KBM-7 (cell line): ENCODE data around the gene ZCCHC7.
"Not testable (repeated sequence)": the region's sequence is repeated elsewhere in the genome, so short reads cannot be mapped to it uniquely, and the experiment has no call there.

Experiments used
- DNase-seq: peaks from one replicate; pipeline ENCODE4 v3.0.0-alpha.2; 2015
- in situ Hi-C: fragments of 300-500 bp; cut with MboI; formaldehyde crosslinking; loops from 2 replicates; pipeline ENCODE4 v1.14.3; 2020; ENCODE audit warnings: low sequenced_read_pairs, low pct_unique_long_range_greater_than_20kb, mixed read lengths

ZCCHC7 gene

DNA sequence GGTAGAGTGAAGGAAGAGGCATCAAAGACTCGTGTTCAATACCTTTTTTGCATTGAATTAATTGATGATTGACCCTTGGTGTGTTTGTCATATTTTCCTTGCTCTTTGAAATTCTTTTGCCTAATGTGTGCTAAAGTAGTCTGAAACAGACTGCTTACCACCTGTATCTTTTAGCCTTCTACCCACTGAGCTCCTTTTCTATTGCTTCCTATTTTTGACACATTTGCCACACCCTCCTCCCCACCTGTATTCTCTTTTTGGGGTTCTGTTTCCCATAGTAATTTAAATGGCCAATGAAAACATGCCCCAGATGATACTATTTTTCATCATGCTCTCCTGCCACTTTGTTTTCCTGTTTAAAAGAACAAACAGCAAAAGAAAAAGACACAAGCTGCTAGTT lies 78.5 kb downstream of the ZCCHC7 start:
- in situ Hi-C loops = no loop called here
- DNase-seq = no peak

DNA sequence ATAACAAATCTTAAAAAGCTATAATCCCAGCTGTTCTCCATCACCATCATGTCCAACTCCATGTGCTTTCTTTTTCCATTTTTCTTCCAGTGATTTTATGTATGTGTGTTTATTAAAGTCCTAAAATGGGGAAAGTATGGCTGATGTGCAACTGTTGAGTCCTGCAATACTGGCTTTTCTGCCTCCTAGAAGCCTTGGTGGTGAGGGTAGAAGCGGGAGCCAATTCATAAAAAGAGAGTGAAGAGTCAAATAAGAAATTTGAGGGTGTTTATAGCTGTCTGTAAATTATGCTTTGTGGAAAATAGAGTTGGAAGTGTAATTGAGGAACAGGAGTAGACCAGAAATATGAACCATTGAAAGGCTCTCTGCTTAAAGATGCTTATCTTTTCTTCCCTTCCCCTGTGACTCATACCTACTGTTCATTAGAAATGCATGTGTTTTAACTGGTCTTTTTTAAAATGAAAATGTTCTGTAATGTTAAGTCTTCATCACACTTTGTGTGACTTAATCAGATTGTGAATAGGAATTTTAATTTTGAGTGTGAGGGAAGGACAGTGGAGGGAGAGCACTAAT lies 80.1 kb downstream of the ZCCHC7 start:
- peak; percentile 72 for DNase-seq
- in situ Hi-C loops = no loop called here

DNA sequence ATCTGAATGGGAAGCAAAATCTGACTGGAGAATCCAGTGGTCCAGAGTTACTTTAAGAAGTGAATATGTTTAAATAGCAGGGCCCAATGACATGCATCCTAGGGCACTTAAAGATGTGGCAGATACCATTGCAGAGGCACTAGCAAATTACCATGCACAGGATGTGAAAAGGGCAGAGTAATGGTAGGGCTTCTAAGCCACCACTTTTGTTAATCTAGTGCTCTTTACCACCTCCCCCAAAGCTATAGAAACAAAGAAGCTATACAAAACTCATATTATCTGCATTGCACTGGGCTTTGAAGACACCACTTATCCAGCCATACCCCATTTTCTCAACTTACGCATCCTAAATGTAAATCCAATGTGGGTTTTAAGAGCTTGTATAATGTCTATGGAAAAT lies 81.2 kb downstream of the ZCCHC7 start:
- in situ Hi-C loops = no loop called here
- DNase-seq = no peak

DNA sequence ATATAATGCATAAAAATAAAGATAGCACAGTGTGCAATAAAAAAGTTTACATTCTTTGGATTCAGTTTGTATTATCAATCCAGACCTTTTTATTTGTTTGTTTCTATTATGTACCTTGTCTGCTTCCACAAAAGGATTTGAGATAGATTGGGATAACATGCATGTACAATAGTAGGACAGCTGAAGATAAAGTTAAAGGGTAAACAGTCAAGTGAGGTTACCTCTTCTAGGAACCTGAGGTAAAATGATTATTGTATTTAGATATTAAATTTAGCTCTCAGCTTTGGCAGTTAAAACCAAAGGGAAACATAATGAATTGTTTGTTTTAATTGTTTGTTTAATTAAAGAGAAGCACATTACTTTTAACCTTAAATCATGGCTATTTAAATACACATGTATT lies 81.7 kb downstream of the ZCCHC7 start:
- in situ Hi-C loops = no loop called here
- DNase-seq = no peak

DNA sequence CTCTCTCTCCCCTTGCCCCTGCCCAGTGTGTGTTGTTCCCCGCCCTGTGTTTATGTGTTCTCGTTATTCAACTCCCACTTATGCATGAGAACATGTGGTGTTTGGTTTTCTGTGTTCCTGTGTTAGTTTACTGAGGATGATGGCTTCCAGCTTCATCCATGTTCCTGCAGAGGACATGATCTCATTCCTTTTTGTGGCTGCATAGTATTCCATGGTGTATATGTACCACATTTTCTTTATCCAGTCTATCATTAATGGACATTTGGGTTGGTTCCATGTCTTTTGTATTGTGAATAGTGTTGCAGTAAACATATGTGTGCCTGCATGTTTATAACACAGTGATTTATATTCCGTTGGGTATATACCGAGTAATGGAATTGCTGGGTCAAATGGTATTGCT lies 83.1 kb downstream of the ZCCHC7 start:
- in situ Hi-C loops, DNase-seq: not testable (repeated sequence)

DNA sequence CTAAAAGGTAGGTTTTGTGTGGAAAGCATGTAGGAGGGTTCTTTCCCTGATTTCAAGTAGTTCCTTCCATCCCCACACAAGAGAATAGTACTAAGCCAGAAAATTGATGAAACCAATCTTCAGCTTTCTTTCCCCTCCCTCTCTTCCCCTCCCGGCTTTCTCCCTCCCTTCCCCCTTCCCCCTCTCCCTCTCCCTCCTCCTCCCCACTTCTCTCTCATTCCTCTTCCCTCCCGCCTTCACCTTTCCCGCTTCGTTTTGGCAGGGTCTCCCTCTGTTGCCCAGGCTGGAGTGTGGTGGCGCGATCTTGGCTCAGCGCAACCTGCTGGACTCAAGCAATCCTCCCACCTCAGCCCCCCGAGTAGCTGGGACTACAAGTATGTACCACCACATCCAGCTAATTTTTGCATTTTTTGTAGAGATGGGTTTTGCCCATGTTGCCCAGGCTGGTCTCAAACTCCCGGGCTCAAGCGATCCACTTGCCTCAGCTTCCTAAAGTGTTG lies 85.8 kb downstream of the ZCCHC7 start:
- DNase-seq = no peak
- in situ Hi-C loops = no loop called here

DNA sequence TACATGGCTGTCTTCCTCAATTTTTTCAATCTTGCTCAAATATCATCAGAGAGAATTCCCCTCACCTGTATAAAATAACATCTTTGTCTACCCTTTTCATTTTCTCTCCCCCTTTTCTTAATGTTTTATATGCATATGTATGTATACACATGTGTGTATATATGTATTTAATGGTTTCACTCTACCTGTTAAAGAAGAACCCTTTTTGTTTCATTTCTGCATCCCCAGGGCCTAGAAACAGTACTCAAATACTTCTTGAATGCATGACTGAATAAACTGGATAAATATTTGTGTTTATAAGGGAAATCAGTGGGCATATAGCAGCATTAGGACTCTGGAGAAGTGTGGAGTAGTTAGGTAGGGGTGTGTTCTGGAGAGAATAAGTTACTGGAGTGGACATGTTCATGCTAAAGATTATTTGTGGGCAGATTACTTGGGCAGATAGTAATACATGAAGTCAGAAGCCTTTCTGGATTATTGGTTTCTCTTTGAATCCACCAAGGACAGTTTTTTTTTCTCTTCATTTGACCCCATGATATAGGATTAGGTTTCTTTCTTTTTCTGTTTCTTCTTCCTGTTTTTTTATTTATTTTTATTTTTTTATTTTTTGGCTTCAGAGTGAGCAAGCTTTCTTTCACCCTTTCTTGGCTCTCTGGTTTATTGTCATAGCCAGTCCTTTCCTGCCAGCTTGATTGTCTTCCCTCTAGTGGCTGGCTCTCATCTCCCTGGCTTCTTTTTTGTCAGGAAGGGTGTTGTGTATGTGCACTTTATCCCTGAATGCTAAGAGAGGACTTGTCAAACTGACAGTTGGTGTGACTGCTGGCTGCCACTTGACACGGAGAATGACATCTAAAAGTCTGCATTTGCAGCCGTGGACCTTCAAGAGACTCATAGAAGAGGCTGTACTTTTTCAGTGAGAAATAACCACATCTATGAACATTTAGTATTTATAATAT lies 89.3 kb downstream of the ZCCHC7 start:
- peak; percentile 49 for DNase-seq
- in situ Hi-C loops = no loop called here

DNA sequence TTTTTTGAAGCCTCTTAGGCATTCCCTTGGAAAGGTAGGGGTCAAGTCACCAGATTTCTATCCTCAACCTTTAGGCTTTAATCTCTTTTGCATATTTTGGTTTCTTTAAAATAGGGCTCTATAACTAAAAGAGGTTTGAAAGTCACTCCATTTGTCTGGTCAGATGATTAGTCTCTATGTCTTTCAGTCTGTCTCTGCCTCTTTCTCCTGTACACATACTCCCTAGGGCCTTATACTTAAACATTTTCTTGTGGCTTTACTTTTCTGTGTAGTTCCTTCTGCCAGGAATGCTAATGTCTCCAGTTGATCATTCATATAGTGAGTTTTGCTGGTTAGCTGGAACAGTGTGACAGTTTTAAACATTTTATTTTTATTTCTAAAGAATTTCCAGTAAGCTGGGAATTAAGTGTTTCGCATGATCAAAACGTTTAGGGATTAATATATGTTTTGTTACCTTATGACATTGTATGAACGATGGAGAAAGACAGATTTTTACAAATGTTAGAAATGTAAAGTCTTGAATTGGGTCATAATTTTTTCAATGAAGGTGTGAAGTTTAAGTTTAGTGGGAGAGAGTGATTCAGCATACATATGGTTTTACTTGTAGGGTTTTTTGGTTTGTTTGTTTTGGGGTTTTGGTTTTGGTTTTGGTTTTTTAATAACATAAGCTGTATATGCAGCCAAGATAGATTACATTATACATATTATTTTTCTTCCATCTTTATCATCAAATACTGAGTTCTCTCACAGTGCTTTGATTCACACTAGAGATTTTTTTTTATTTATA lies 90.6 kb downstream of the ZCCHC7 start:
- in situ Hi-C loops = no loop called here
- DNase-seq = no peak

DNA sequence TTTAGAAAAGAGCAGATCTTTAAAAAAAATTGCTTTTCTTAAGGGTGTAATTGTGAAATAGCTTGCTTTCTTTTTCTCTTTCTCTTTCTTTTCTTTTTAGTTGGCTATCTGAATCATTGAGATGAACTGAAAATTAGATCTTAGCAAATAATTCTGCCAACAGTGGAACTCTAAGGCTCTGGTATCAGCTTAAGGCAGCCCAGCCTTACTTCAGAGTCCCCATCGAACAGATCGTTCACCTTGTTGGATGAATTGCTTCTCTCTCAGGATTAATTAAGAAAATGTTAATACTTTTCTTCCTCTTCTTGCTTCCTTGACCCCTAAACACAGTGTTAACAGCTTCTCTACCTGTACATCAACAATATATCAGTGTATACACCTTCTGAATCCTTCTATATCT lies 92.1 kb downstream of the ZCCHC7 start:
- no peak for DNase-seq
- in situ Hi-C loops = no loop called here

DNA sequence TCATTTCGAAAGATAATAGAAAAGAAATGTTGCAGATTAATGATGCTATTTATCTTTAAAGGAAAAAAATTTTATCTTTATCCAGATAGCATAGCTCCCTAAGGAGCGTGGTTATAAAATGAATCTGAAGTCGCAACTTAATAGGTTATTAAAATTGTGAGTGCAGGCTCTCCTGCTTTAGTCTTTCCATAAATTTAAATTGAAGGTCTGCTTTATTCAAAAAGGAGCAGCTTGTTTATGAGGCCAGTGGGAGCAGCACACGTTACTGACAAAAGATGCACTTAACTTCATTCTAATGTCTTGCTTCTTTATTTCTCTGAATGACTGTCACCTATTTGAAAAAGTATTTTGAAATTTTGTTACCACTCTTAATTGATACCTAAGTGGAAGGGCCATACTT lies 95.0 kb downstream of the ZCCHC7 start:
- in situ Hi-C loops = no loop called here
- DNase-seq = no peak

DNA sequence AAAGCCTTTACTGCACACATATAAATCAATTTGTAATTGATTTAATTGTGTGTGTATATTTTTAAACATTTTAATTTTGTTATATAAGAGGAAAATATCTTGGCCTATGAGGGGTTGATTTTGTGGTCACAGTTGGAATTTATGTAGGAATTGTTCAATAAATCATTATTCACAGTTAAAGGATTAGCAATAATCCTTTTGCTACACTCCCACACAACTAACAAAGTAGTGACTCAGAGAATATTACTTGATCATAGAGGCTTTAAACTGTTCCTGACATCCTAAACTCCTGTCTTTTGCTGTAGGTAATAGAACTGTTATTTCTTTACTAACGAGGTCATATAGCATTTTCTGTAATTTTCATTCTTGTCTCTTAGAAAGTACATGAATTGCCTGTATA lies 95.5 kb downstream of the ZCCHC7 start:
- in situ Hi-C loops = no loop called here
- no peak for DNase-seq

DNA sequence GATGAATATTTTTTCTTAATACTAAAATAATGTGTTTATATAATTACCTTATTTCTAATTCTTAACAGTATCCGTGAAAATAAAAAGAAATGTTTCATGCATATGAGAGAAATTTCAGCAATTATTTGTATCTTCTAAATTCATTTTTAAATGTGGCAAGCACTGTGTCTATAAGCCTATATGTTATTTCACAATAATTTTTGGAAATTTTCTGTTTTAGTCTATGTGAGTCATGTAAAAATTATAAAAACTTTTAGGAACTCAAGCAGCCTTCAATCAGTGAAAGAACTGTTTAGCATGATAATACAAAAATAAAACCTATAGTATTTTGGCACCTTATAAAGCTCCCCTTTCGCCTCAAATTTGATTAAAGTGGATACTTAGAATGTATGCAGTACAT lies 96.8 kb downstream of the ZCCHC7 start:
- no peak for DNase-seq
- in situ Hi-C loops = no loop called here

DNA sequence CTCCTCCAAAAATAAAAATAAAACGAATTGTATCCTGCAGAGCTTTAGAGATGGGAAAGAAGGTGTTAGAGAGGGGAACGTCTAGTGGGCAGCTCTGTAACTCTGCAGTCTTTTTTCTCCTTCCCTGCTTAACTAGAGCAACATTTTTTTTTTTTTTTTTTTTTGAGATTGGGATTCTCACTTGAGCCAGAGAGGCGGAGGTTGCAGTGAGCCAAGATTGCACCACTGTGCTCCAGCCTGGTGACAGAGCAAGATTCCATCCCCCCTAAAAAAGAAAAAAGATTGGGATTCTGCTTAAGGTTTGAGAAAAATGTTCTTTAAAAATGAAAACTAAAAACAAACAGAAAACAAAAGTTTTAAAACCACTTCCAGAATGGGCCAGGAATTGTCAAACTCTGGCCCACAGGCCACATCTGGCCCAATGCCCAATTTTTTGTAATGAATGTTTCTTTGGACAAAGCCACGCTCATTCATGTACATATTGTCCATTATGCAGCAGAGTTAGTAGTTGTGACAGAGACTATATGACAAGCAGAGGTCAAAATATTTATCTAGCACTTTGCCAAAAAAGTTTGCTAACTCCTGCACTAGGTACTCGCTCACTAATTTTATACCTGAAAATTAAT lies 98.5 kb downstream of the ZCCHC7 start:
- no peak for DNase-seq
- in situ Hi-C loops = no loop called here

DNA sequence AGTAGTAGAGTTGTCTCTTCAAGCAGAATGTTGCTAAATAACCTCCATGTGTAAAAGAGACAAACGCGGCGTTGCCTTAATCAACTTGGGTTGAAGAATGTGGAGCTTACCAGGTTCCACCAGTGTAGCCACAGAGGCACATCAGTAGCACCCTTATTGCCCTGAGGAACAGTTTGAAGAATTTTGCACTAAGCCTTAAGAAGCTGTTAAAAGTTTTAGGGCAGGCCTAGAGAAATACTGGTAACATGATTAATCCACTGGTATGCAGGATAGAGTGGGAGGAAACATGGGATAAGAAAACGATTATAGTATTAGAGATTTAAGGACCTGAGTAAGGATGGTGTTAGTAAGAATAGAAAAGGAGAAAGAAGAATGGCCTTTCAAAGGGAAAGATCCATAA lies 100.6 kb downstream of the ZCCHC7 start:
- in situ Hi-C loops = no loop called here
- no peak for DNase-seq

DNA sequence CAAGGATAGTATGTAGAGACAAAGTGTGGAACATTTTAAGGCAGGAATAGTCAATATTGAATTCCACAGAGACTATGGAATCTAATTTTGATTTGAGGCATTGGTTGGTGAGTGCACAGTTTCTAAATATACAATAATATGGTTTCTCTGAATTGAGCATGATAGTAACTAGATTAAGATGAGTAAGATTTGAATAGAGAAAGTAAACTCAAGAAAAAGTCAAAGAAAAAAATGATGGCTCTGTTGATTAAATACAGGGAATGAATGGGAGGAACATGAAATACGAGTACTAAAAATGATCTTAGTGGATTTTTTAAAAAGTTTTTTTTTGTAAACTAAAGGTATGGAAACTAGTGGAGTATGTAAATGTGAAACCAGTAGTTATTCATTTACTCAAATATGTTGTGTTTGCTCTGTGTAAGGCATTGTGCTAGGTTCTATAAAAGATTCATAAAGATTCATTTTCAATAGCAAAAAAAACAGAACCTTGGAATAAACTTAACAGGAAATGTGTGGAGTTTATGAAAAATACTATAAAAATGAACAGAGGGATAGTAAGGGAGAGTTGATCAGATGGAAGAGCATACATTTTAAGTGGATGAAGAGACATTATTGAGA lies 101.2 kb downstream of the ZCCHC7 start:
- DNase-seq = no peak
- in situ Hi-C loops = no loop called here

DNA sequence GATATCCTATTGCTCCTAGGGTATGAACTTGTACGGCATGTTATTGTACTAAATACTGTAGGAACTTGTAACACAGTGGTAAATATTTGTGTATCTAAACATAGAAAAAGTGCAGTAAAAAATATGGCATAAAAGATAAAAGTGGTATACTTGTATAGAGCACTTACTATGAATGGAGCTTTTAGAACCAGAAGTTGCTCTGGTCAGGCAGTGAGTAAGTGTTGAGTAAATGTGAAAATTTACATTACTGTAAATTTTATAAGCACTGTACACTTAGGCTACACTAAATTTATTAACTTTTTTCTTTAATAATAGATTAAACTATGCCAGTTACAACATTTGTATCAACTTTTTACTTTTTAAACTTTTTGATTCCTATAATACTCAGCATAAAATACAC lies 109.1 kb downstream of the ZCCHC7 start:
- DNase-seq = no peak
- in situ Hi-C loops = no loop called here

DNA sequence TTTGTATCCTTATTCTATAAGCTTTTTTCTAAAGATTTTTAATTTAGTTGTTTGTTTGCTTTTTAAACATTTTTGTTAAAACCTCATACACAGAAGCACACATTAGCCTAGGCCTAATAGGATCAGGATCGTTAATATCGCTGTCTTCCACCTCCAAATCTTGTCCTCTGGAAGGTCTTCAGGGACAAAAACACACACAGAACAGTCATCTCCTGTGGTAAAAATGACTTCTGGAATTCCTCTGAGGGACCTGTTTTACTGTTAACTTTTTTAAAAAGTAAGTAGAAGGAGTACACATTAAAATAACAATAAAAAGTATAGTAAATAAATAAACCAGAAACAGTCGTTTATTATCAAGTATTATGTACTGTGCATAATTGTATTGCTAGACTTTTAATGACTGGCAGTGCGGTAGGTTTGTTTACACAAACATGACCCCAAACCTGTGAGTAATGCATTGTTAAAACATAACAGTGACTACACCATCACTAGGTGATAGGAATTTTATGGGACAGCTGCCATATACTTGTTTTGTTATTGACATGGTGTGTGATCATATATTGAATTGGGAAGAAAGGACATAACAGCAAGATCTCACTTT lies 109.6 kb downstream of the ZCCHC7 start:
- no peak for DNase-seq
- in situ Hi-C loops = no loop called here

DNA sequence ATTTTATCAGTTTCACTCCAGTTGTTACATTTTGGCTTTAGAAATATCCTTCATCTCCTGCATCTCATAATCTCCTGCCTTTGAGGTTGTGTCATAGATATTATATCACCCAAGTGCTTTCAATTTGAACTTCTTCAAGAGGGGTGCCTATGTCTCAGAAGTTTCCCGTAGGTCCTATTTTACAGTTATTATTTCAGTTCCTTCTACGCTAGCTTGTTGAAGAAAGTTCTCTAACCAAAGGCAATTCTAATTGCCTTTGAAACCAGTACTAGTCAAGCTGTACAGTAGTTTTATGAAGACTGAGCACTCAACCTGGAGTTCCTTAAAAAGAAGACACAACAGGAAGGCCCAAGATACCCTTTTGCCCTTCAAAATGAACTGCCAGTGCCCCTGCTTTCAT lies 116.4 kb downstream of the ZCCHC7 start:
- no peak for DNase-seq
- in situ Hi-C loops = no loop called here

DNA sequence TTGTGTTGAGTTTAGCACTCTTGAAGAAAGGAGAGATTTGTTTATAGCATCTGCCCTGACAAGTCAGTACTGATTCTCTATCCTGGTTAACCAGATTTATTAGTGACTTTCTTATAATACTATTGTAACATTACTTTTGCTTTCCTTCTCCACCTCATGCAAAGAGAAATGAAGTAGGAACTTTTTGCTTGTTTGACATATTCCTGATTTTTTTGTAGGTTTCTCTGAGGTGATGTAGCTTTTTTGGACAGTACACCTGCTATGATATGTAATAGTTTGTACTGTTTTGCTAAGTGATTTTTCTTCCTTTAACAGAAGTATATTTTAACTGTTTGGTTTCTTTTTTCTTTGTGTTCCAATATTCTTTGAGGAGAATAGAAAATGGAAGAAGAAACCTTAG lies 117.7 kb downstream of the ZCCHC7 start:
- in situ Hi-C loops = no loop called here
- DNase-seq = no peak
